GM12874 (cell line): ENCODE results near the gene CT47C1.

Experiments
- CTCF ChIP-seq: IDR thresholded peaks from 2 replicates; pipeline ENCODE4 v1.5.1; 2011; ENCODE audit warnings: low read depth, mild to moderate bottlenecking, control low read depth, low read length, moderate library complexity; ENCODE audit not compliant: insufficient read depth

CT47C1 gene

GRCh38 chrX:119042040-119042439 lies 30.8 kb upstream of the CT47C1 start:
- no peak for TF ChIP-seq CTCF

- no peak for TF ChIP-seq CTCF
Observed at GRCh38 chrX:119042996-119043395, 29.8 kb upstream of the CT47C1 start.

- no peak for TF ChIP-seq CTCF
Observed at GRCh38 chrX:119045884-119046283, 26.9 kb upstream of the CT47C1 start.

- TF ChIP-seq CTCF = no peak
Observed at GRCh38 chrX:119055687-119056086, 17.1 kb upstream of the CT47C1 start.

DNA sequence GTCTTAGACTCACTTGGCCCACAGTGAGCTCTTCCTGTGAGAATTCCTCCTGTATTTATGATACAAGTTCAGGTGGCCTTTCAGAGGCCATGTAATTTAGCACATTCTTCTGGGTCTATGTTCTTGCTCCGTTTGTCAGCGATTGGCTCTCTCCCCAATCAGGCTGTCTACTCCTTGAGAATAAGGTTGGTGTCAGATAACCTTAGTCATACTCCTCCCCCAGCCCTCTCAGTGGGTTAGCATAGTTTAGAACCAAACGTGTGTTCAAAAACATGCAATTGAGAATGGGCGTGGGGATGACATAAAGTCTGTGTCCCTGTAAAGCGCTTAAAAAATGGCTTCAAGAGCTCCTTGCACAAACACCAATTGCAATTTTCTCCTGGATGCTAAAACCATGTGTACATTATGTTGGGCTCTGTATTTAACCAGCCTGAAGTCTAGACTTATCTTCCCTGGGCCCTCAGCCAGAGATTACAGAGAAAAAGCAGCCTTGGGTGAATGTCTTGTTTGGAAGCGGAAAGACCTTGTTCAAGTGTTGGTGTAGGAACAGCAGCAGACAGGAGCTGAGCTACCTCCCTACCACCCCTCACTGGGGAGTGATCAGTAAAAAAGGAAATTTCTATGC lies 9.9 kb upstream of the CT47C1 start:
- TF ChIP-seq CTCF = no peak

DNA sequence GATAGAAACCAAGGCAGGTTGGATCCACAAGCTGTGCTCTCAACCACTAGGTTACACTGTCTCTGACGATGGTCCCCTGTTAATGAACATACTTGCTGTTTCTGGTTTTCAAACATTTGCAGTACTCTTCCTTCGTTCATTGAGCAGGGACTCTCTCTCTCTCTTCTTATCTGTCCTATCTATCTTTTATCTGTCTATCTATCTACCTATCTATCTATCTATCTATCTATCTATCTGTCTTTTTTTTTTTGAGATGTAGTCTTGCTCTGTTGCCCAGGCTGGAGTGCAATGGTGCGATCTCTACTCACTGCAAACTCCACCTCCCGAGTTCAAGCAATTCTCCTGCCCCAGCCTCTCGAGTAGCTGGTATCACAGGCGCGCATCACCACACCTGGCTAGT lies 9.4 kb upstream of the CT47C1 start:
- TF ChIP-seq CTCF = no peak

GRCh38 chrX:119067023-119067739 lies 5.6 kb upstream of the CT47C1 start:
- TF ChIP-seq CTCF = peak; percentile 44; the same call in 1 of the 2 replicates
